ENCODE data around the gene CCNL2.
"Not testable (repeated sequence)": the region's sequence is repeated elsewhere in the genome, so short reads cannot be mapped to it uniquely, and the experiment has no call there.

Gene CCNL2

GRCh38 chr1:1385931-1386330, 13.2 kb downstream of the CCNL2 start:
- H3K4me3 ChIP-seq (ENCODE audit: low read depth, low read length): no peak overlapping the region
- TF ChIP-seq CTCF (IDR thresholded peaks at IDR 0.05; ENCODE audit: low read depth, low read length): no peak
- no peak for DNase-seq (ENCODE audit: low read depth, low spot score)
- in situ Hi-C loops (cut with HindIII; ENCODE audit: low sequenced_read_pairs): no loop called here

GRCh38 chr1:1385339-1385738, 13.8 kb downstream of the CCNL2 start:
- in situ Hi-C loops (cut with HindIII; ENCODE audit: low sequenced_read_pairs); H3K4me3 ChIP-seq (ENCODE audit: low read depth, low read length); DNase-seq (ENCODE audit: low read depth, low spot score): not testable (repeated sequence)

- no peak for TF ChIP-seq CTCF (IDR thresholded peaks at IDR 0.05; ENCODE audit: low read depth, low read length)
- H3K4me3 ChIP-seq (ENCODE audit: low read depth, low read length): no peak overlapping the region
- no peak for DNase-seq (ENCODE audit: low read depth, low spot score)
- in situ Hi-C loops (cut with HindIII; ENCODE audit: low sequenced_read_pairs): no loop called here
Measured at GRCh38 chr1:1381294-1381693, 17.8 kb downstream of the CCNL2 start.

GRCh38 chr1:1380860-1381259, 18.3 kb downstream of the CCNL2 start:
- in situ Hi-C loops (cut with HindIII; ENCODE audit: low sequenced_read_pairs): no loop called here
- TF ChIP-seq CTCF (IDR thresholded peaks at IDR 0.05; ENCODE audit: low read depth, low read length): no peak
- H3K4me3 ChIP-seq (ENCODE audit: low read depth, low read length): no peak overlapping the region
- no peak for DNase-seq (ENCODE audit: low read depth, low spot score)

GRCh38 chr1:1377540-1378205, 21.5 kb downstream of the CCNL2 start:
- TF ChIP-seq CTCF (IDR thresholded peaks at IDR 0.05; ENCODE audit: low read depth, low read length): no peak
- in situ Hi-C loops (cut with HindIII; ENCODE audit: low sequenced_read_pairs): no loop called here
- DNase-seq (ENCODE audit: low read depth, low spot score): no peak
- no peak overlapping the region for H3K4me3 ChIP-seq (ENCODE audit: low read depth, low read length)

- no peak overlapping the region for H3K4me3 ChIP-seq (ENCODE audit: low read depth, low read length)
- TF ChIP-seq CTCF (IDR thresholded peaks at IDR 0.05; ENCODE audit: low read depth, low read length): no peak
- DNase-seq (ENCODE audit: low read depth, low spot score): no peak
- in situ Hi-C loops (cut with HindIII; ENCODE audit: low sequenced_read_pairs): no loop called here
Measured at GRCh38 chr1:1376551-1377226, 22.4 kb downstream of the CCNL2 start.

- H3K4me3 ChIP-seq (ENCODE audit: low read depth, low read length): peak within 1 kb of the TSS; percentile 91
- peak; percentile 39 for TF ChIP-seq CTCF (IDR thresholded peaks at IDR 0.05; ENCODE audit: low read depth, low read length)
- DNase-seq (ENCODE audit: low read depth, low spot score): peak; percentile 100
- in situ Hi-C loops (cut with HindIII; ENCODE audit: low sequenced_read_pairs): no loop called here
Measured at GRCh38 chr1:1374929-1375662, 24.0 kb downstream of the CCNL2 start, which contains the start of gene AURKAIP1. Gene AURKAIP1 (minus strand): TSS chr1:1375207. CDS start chr1:1374756, 451 bp downstream.
